AG20443 (cell line): ENCODE data around the gene MBL2.
A peak's percentile ranks its signal among the peaks of the same experiment; 100 is the strongest.

ENCODE experiments used
- DNase-seq: peaks from one replicate; pipeline ENCODE4 v3.0.0; 2012; ENCODE audit warnings: low spot score, mixed read lengths

Gene MBL2

GRCh38 chr10:52740155-52740549, 32.4 kb downstream of the MBL2 start:
- DNase-seq, result no peak

- no peak for DNase-seq
Measured at GRCh38 chr10:52739380-52740154, 33.0 kb downstream of the MBL2 start.

GRCh38 chr10:52738951-52739350, 33.6 kb downstream of the MBL2 start:
- no peak for DNase-seq

GRCh38 chr10:52729271-52730104, 43.1 kb downstream of the MBL2 start:
- DNase-seq, result peak; percentile 62

- DNase-seq, result no peak
Measured at GRCh38 chr10:52720018-52720417, 52.6 kb downstream of the MBL2 start.
